Neuronal stem cell (in vitro differentiated cells): ENCODE results near the gene UGT1A3.

ENCODE experiments used
- DNase-seq: peaks from one replicate; pipeline ENCODE4 v3.0.0-alpha.2; 2013; ENCODE audit warnings: low spot score
- H2AFZ ChIP-seq: one replicate; pipeline ENCODE4 v1.6.1; 2013; ENCODE audit warnings: mild to moderate bottlenecking, low read length, inconsistent platforms
- H2AK5ac ChIP-seq: 2 replicates; pipeline ENCODE4 v1.6.1; 2013; ENCODE audit warnings: low read depth, mild to moderate bottlenecking, inconsistent platforms, low read length, moderate library complexity, mixed read lengths
- H2BK120ac ChIP-seq: 2 replicates; pipeline ENCODE4 v1.6.1; 2013; ENCODE audit warnings: low read depth, mild to moderate bottlenecking, inconsistent platforms, low read length, moderate library complexity, mixed read lengths
- H2BK12ac ChIP-seq: one replicate; pipeline ENCODE4 v1.6.1; 2013; ENCODE audit warnings: low read length, inconsistent platforms
- H2BK15ac ChIP-seq: 2 replicates; pipeline ENCODE4 v1.6.1; 2013; ENCODE audit warnings: mild to moderate bottlenecking, low read length, inconsistent platforms, mixed read lengths
- H2BK5ac ChIP-seq: one replicate; pipeline ENCODE4 v1.6.1; 2013; ENCODE audit warnings: inconsistent platforms, mild to moderate bottlenecking, low read length, moderate library complexity
- H3K14ac ChIP-seq: one replicate; pipeline ENCODE4 v1.6.1; 2013; ENCODE audit warnings: low read length, inconsistent platforms
- H3K18ac ChIP-seq: 2 replicates; pipeline ENCODE4 v1.6.1; 2013; ENCODE audit warnings: low read length, inconsistent platforms
- H3K23ac ChIP-seq: 2 replicates; pipeline ENCODE4 v1.6.1; 2013; ENCODE audit warnings: low read depth, mild to moderate bottlenecking, mixed read lengths, low read length, inconsistent platforms; ENCODE audit not compliant: poor library complexity
- H3K27ac ChIP-seq: replicated peaks from 3 replicates; pipeline ENCODE4 v1.5.1; 2013; ENCODE audit warnings: low read length, inconsistent platforms
- H3K27me3 ChIP-seq, 3 experiments: 2 replicates each; pipeline ENCODE4 v1.6.1; 2013; ENCODE audit warnings: low read length in 3 of 3, mild to moderate bottlenecking in 2 of 3, inconsistent platforms in 1 of 3, low read depth in 1 of 3, mixed read lengths in 1 of 3, moderate library complexity in 1 of 3; ENCODE audit not compliant: control insufficient read depth in 3 of 3, insufficient read depth in 3 of 3
- H3K36me3 ChIP-seq, 2 donors: replicated peaks in 1 of 2; 2 replicates each; pipeline ENCODE4 v1.6.1; 2013; ENCODE audit warnings: low read length in 2 of 2; ENCODE audit not compliant: control insufficient read depth in 2 of 2, insufficient read depth in 2 of 2
- H3K4ac ChIP-seq: 2 replicates; pipeline ENCODE4 v1.6.1; 2013; ENCODE audit warnings: inconsistent platforms, mild to moderate bottlenecking, low read length, moderate library complexity
- H3K4me1 ChIP-seq, 2 donors: 1 replicate in 1 of 2; 2 replicates in 1 of 2; pipeline ENCODE4 v1.6.1; 2013; ENCODE audit warnings: low read length in 2 of 2, low read depth in 1 of 2; ENCODE audit not compliant: control insufficient read depth in 2 of 2, insufficient read depth in 1 of 2
- H3K4me2 ChIP-seq: one replicate; pipeline ENCODE4 v1.6.1; 2013; ENCODE audit warnings: mild to moderate bottlenecking, low read length, inconsistent platforms; ENCODE audit not compliant: insufficient read depth, poor library complexity, severe bottlenecking
- H3K4me3 ChIP-seq, 2 donors: 2 replicates each; pipeline ENCODE4 v1.5.1; 2013; ENCODE audit warnings: low read length in 2 of 2, mild to moderate bottlenecking in 2 of 2, inconsistent platforms in 1 of 2, moderate library complexity in 1 of 2
- H3K79me1 ChIP-seq: one replicate; pipeline ENCODE4 v1.6.1; 2013; ENCODE audit warnings: low read depth, mild to moderate bottlenecking, inconsistent platforms, low read length, moderate library complexity
- H3K9ac ChIP-seq: one replicate; pipeline ENCODE4 v1.6.1; 2013; ENCODE audit warnings: mild to moderate bottlenecking, low read depth, low read length, inconsistent platforms; ENCODE audit not compliant: poor library complexity
- H3K9me3 ChIP-seq, 2 donors: replicated peaks in 1 of 2; 2 replicates each; pipeline versions ENCODE3 to v1.6.1; 2013; ENCODE audit warnings: low read length in 2 of 2, mild to moderate bottlenecking in 2 of 2, inconsistent platforms in 1 of 2, low read depth in 1 of 2, mixed read lengths in 1 of 2, moderate library complexity in 1 of 2; ENCODE audit not compliant: control insufficient read depth in 2 of 2, insufficient read depth in 1 of 2
- H4K8ac ChIP-seq: one replicate; pipeline ENCODE4 v1.6.1; 2013; ENCODE audit warnings: low read depth, mild to moderate bottlenecking, inconsistent platforms, low read length, moderate library complexity
- H4K91ac ChIP-seq: one replicate; pipeline ENCODE4 v1.6.1; 2013; ENCODE audit warnings: low read length, low read depth, mild to moderate bottlenecking, inconsistent platforms; ENCODE audit not compliant: poor library complexity
- WGBS, 2 donors: extraction: QIAGEN DNeasy Blood & Tissue Kit; methylation state at CpG; one replicate each; pipeline ENCODE4 v1.1.7; 2013; ENCODE audit warnings: missing lambda C conversion rate in 2 of 2, mixed read lengths in 1 of 2; ENCODE audit not compliant: insufficient read length in 2 of 2, insufficient replicate concordance in 1 of 2; ENCODE audit errors: extremely low coverage in 2 of 2; 5-methylcytosine and 5-hydroxymethylcytosine counted together

Gene UGT1A3

GRCh38 chr2:233760043-233760442, 31.2 kb downstream of the UGT1A3 start, which contains the start of gene UGT1A1:
Gene UGT1A1 (plus strand): TSS chr2:233760270. CDS start chr2:233760288, 18 bp downstream.
- no peak within 1 kb of the TSS for H3K27ac ChIP-seq
- H2BK5ac ChIP-seq: peak within 1 kb of the TSS; percentile 18

GRCh38 chr2:233761040-233761769, 32.4 kb downstream of the UGT1A3 start:
- H2BK12ac ChIP-seq: no peak overlapping the region
- H3K4ac ChIP-seq: no peak overlapping the region
- no peak overlapping the region for H3K4me3 ChIP-seq
- H3K27ac ChIP-seq: no peak overlapping the region
- no peak overlapping the region for H3K14ac ChIP-seq
- no peak overlapping the region for H2AK5ac ChIP-seq
- no peak overlapping the region for H3K9ac ChIP-seq
- H3K4me1 ChIP-seq: no peaks in the 10 kb centered on the region
- H3K18ac ChIP-seq: no peak overlapping the region
- H3K79me1 ChIP-seq: no peaks in the 10 kb centered on the region
- no peak overlapping the region for H2AFZ ChIP-seq
- H4K91ac ChIP-seq: no peak overlapping the region
- H2BK5ac ChIP-seq: no peak overlapping the region
- H2BK15ac ChIP-seq: no peak overlapping the region
- no CpG with 5 or more reads among the region's 4 CpGs for WGBS, 2 donors
- no peaks in the 10 kb centered on the region for H3K36me3 ChIP-seq
- no peak overlapping the region for H3K23ac ChIP-seq
- H2BK120ac ChIP-seq: no peak overlapping the region
- no peaks in the 10 kb centered on the region for H3K27me3 ChIP-seq
- H3K9me3 ChIP-seq: no peaks in the 10 kb centered on the region
- DNase-seq: no peak
- no peak overlapping the region for H4K8ac ChIP-seq
- H3K4me2 ChIP-seq: no peak overlapping the region

More at GRCh38 chr2:233760043-233760442, 31.2 kb downstream of the UGT1A3 start, which contains the start of gene UGT1A1:
- H3K4ac ChIP-seq: peak within 1 kb of the TSS; percentile 40
- H3K18ac ChIP-seq: peak within 1 kb of the TSS; percentile 67
- DNase-seq: no peak
- no peak within 1 kb of the TSS for H3K14ac ChIP-seq
- H3K23ac ChIP-seq: no peak within 1 kb of the TSS
- no peak within 1 kb of the TSS for H4K91ac ChIP-seq
- no peaks in the 10 kb centered on the region for H3K27me3 ChIP-seq
- H3K79me1 ChIP-seq: no peaks in the 10 kb centered on the region
- H4K8ac ChIP-seq: no peak within 1 kb of the TSS
- no peaks in the 10 kb centered on the region for H3K36me3 ChIP-seq
- no peak within 1 kb of the TSS for H2AK5ac ChIP-seq
- H2BK12ac ChIP-seq: no peak within 1 kb of the TSS
- no peaks in the 10 kb centered on the region for H3K4me1 ChIP-seq
- no peak within 1 kb of the TSS for H2BK15ac ChIP-seq
- H3K4me3 ChIP-seq: no peak within 1 kb of the TSS
- peaks cover 0 to under 1% of the 10 kb centered on the region in 2 donors for H3K9me3 ChIP-seq
- WGBS, 2 donors: no CpG with 5 or more reads among the region's 6 CpGs
- no peak within 1 kb of the TSS for H3K4me2 ChIP-seq
- no peak within 1 kb of the TSS for H3K9ac ChIP-seq
- H2BK120ac ChIP-seq: no peak within 1 kb of the TSS
- H2AFZ ChIP-seq: peak within 1 kb of the TSS; percentile 6

- peaks cover under 1 to 5% of the 10 kb centered on the region in 2 donors for H3K9me3 ChIP-seq
- H3K4me1 ChIP-seq: peaks cover 3 to 6% of the 10 kb centered on the region in 2 donors
- H2BK5ac ChIP-seq: no peak overlapping the region
- no peak overlapping the region for H3K4me2 ChIP-seq
- no peak overlapping the region for H3K14ac ChIP-seq
- H3K4me3 ChIP-seq: no peak overlapping the region
- H2BK15ac ChIP-seq: no peak overlapping the region
- no peak overlapping the region for H3K27ac ChIP-seq
- H4K91ac ChIP-seq: no peak overlapping the region
- DNase-seq: no peak
- no peak overlapping the region for H3K9ac ChIP-seq
- H3K4ac ChIP-seq: no peak overlapping the region
- H3K36me3 ChIP-seq: no peaks in the 10 kb centered on the region
- H2BK120ac ChIP-seq: no peak overlapping the region
- H2AK5ac ChIP-seq: no peak overlapping the region
- H3K18ac ChIP-seq: no peak overlapping the region
- H2AFZ ChIP-seq: no peak overlapping the region
- no peak overlapping the region for H4K8ac ChIP-seq
- WGBS, 2 donors: no CpG with 5 or more reads among the region's 7 CpGs
- H2BK12ac ChIP-seq: no peak overlapping the region
- H3K27me3 ChIP-seq: no peaks in the 10 kb centered on the region
- H3K23ac ChIP-seq: no peak overlapping the region
- H3K79me1 ChIP-seq: no peaks in the 10 kb centered on the region
These were observed 35.4 kb downstream of the UGT1A3 start for GRCh38 chr2:233764264-233764663.

- H3K9ac ChIP-seq: no peak overlapping the region
- H3K14ac ChIP-seq: no peak overlapping the region
- H3K36me3 ChIP-seq: no peaks in the 10 kb centered on the region
- no peak overlapping the region for H2BK5ac ChIP-seq
- no peak overlapping the region for H2AK5ac ChIP-seq
- no peak overlapping the region for H2BK15ac ChIP-seq
- no peak overlapping the region for H2BK120ac ChIP-seq
- no peak for DNase-seq
- H3K23ac ChIP-seq: no peak overlapping the region
- H3K27me3 ChIP-seq: no peaks in the 10 kb centered on the region
- H4K91ac ChIP-seq: no peak overlapping the region
- no peak overlapping the region for H3K27ac ChIP-seq
- H3K4me2 ChIP-seq: no peak overlapping the region
- WGBS, 2 donors: no CpG with 5 or more reads among the region's 3 CpGs
- no peak overlapping the region for H2BK12ac ChIP-seq
- no peak overlapping the region for H4K8ac ChIP-seq
- no peak overlapping the region for H3K18ac ChIP-seq
- H3K4ac ChIP-seq: no peak overlapping the region
- no peak overlapping the region for H3K4me3 ChIP-seq
- H3K4me1 ChIP-seq: peaks cover 3 to 6% of the 10 kb centered on the region in 2 donors
- H2AFZ ChIP-seq: no peak overlapping the region
- H3K9me3 ChIP-seq: peaks cover 2 to 9% of the 10 kb centered on the region in 2 donors
- no peaks in the 10 kb centered on the region for H3K79me1 ChIP-seq
These were observed 35.9 kb downstream of the UGT1A3 start for GRCh38 chr2:233764761-233765160.
